HG03097 (cell line): ENCODE data around the gene CFAP65.

Experiments
- ATAC-seq: cut with Tn5 transposase; IDR thresholded peaks from one replicate; pipeline ENCODE4 v1.9.1; 2021; ENCODE audit not compliant: unreplicated experiment, low FRiP score

Gene CFAP65

GRCh38 chr2:219032051-219032745, 9.1 kb downstream of the CFAP65 start:
- no peak for ATAC-seq

- ATAC-seq: no peak
Measured at GRCh38 chr2:219031005-219031738, 10.1 kb downstream of the CFAP65 start.

GRCh38 chr2:219030177-219030940, 11.0 kb downstream of the CFAP65 start:
- no peak for ATAC-seq

- ATAC-seq: no peak
Measured at GRCh38 chr2:219029829-219030165, 11.5 kb downstream of the CFAP65 start.

- ATAC-seq: no peak
Measured at GRCh38 chr2:219028996-219029828, 12.1 kb downstream of the CFAP65 start.

- no peak for ATAC-seq
Measured at GRCh38 chr2:219028141-219028540, 13.2 kb downstream of the CFAP65 start.

- ATAC-seq: no peak
Measured at GRCh38 chr2:219027511-219028055, 13.7 kb downstream of the CFAP65 start.

- ATAC-seq: no peak
Measured at GRCh38 chr2:219026946-219027345, 14.4 kb downstream of the CFAP65 start.

- no peak for ATAC-seq
Measured at GRCh38 chr2:219025637-219026585, 15.4 kb downstream of the CFAP65 start.

GRCh38 chr2:219024059-219024458, 17.3 kb downstream of the CFAP65 start:
- no peak for ATAC-seq

GRCh38 chr2:219023045-219023605, 18.2 kb downstream of the CFAP65 start:
- ATAC-seq: no peak

- no peak for ATAC-seq
Measured at GRCh38 chr2:219022616-219023015, 18.7 kb downstream of the CFAP65 start.

GRCh38 chr2:219022041-219022440, 19.3 kb downstream of the CFAP65 start:
- no peak for ATAC-seq

- ATAC-seq: no peak
Measured at GRCh38 chr2:219021591-219021990, 19.7 kb downstream of the CFAP65 start.

GRCh38 chr2:219020604-219021365, 20.5 kb downstream of the CFAP65 start:
- no peak for ATAC-seq

- no peak for ATAC-seq
Measured at GRCh38 chr2:219019436-219019835, 21.9 kb downstream of the CFAP65 start.

GRCh38 chr2:219018726-219019125, 22.6 kb downstream of the CFAP65 start:
- no peak for ATAC-seq

GRCh38 chr2:219018286-219018685, 23.0 kb downstream of the CFAP65 start:
- no peak for ATAC-seq
